ENCODE measurements around the gene SLC7A6OS. TPM values are rescaled to one million over a fixed set of nuclear protein-coding genes. Genes with fewer than 3 reads are reported as not detected.

SLC7A6OS gene
- total RNA-seq, 1 donor from 2014 or later, result 23.3 TPM

DNA sequence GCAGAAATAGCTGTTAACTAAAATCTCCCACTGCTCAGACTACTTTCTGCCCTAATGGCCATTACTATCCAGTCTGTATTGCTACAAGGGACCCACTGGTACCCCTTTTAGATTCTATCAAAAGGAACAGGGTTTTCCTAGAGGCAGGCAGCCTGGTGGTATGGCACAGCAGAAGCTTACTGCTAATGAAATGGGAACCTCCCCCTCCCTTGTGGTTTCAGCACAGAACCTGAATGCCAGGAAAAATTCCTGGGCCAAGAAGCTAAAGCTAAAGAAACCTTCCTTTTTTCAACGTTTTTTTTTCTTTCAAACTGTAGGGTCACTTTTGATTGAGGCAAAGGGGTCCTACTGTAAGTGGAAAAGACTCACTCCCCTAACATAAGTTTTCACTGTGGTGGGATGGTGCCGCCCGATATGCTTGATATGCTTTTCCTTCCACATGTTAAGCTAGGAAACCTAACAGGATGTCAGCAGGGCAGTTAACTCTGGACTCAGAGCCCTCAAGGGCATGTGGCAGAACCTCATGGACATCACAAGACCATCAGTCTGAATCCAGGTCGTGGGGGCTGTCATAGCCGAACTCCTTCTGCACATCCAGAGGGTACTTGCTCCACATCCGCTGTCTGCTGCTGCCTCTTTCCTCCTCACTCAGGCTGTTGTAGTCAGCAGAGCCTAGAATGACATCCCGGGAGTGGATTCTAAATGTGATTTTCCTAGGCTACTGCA is 9.8 kb downstream of the SLC7A6OS start:
- H3K4me3 Mint-ChIP-seq, result no peak overlapping the region
- peaks cover 34% of the 10 kb centered on the region for H3K4me1 Mint-ChIP-seq
- peaks cover 40% of the 10 kb centered on the region for H3K36me3 Mint-ChIP-seq
- no peak for DNase-seq (ENCODE audit: low spot score in 2 of 2, unreplicated experiment in 2 of 2)
- H3K9me3 Mint-ChIP-seq, result no peaks in the 10 kb centered on the region
- H3K27ac Mint-ChIP-seq, result peak overlapping the region; percentile 60
- H3K27me3 Mint-ChIP-seq (ENCODE audit: low read depth), result no peaks in the 10 kb centered on the region
- TF ChIP-seq CTCF (IDR thresholded peaks at IDR 0.05; ENCODE audit: unreplicated experiment), result no peak

GRCh38 chr16:68299571-68300453 is 10.9 kb downstream of the SLC7A6OS start:
- peak overlapping the region; percentile 88 for H3K27ac Mint-ChIP-seq
- H3K9me3 Mint-ChIP-seq, result no peaks in the 10 kb centered on the region
- peaks cover 32% of the 10 kb centered on the region for H3K36me3 Mint-ChIP-seq
- no peak for TF ChIP-seq CTCF (IDR thresholded peaks at IDR 0.05; ENCODE audit: unreplicated experiment)
- no peak overlapping the region for H3K4me3 Mint-ChIP-seq
- no peaks in the 10 kb centered on the region for H3K27me3 Mint-ChIP-seq (ENCODE audit: low read depth)
- DNase-seq (ENCODE audit: low spot score in 2 of 2, unreplicated experiment in 2 of 2), result no peak
- peaks cover 34% of the 10 kb centered on the region for H3K4me1 Mint-ChIP-seq

- H3K27ac Mint-ChIP-seq, result peak overlapping the region; percentile 88
- H3K4me3 Mint-ChIP-seq, result no peak overlapping the region
- peaks cover 34% of the 10 kb centered on the region for H3K4me1 Mint-ChIP-seq
- H3K36me3 Mint-ChIP-seq, result peaks cover 29% of the 10 kb centered on the region
- peak in 1 of 2 experiments; percentile 42 for DNase-seq (ENCODE audit: low spot score in 2 of 2, unreplicated experiment in 2 of 2)
- H3K9me3 Mint-ChIP-seq, result no peaks in the 10 kb centered on the region
- no peaks in the 10 kb centered on the region for H3K27me3 Mint-ChIP-seq (ENCODE audit: low read depth)
- TF ChIP-seq CTCF (IDR thresholded peaks at IDR 0.05; ENCODE audit: unreplicated experiment), result no peak
Observed at GRCh38 chr16:68298907-68299561, 11.7 kb downstream of the SLC7A6OS start.

DNA sequence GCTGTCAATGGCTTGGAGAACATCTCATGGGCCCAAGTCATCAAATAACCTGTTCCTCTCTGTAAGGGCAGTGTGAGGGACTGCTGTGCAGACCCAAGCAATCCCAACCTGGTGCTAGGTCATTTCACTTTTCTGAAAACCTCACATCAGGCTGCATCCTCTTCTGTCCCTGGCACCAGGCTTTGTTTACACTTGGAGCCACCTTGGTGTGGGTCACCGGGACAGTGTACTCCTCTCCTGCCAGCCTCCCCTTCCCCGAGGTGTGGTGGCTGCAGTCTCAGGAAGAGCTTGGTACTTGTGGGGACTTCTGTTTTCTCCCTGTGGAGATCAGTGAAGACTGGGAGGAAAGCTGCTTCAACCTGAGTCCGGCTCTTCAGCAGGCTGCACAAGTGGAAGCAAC is 12.4 kb downstream of the SLC7A6OS start:
- peaks cover 25% of the 10 kb centered on the region for H3K36me3 Mint-ChIP-seq

More for the DNA sequence above, 12.4 kb downstream of the SLC7A6OS start:
- Mint-ChIP-seq H3K4me3 (no peak overlapping the region), H3K27me3 (ENCODE audit: low read depth) (no peaks in the 10 kb centered on the region), H3K27ac (peak overlapping the region; percentile 88), H3K9me3 (no peaks in the 10 kb centered on the region), H3K4me1 (peaks cover 34% of the 10 kb centered on the region)
- DNase-seq (ENCODE audit: low spot score in 2 of 2, unreplicated experiment in 2 of 2), result no peak
- no peak for TF ChIP-seq CTCF (IDR thresholded peaks at IDR 0.05; ENCODE audit: unreplicated experiment)

All from mesothelial cell of epicardium (in vitro differentiated cells).